Measurements from ENCODE around the gene PCLO. TPM values are rescaled to one million over a fixed set of nuclear protein-coding genes. Genes with fewer than 3 reads are reported as not detected.

The PCLO gene
- total RNA-seq, 1 donor from 2014 or later = 10.8 TPM

GRCh38 chr7:83153419-83153818 is 9.3 kb downstream of the PCLO start:
- H3K36me3 ChIP-seq = peaks cover 0 to 4% of the 10 kb centered on the region in 2 donors
- H3K4me3 ChIP-seq = no peak overlapping the region
- intact Hi-C loops (cut with DNase I) = no loop called here
- peaks cover 6% of the 10 kb centered on the region for H3K4me1 ChIP-seq
- DNase-seq (ENCODE audit: extremely low spot score in 2 of 2) = no peak
- no peaks in the 10 kb centered on the region for H3K27me3 ChIP-seq
- no peaks in the 10 kb centered on the region for H3K9me3 ChIP-seq
- no peak overlapping the region for H3K27ac ChIP-seq
- no peak for TF ChIP-seq POLR2A (IDR thresholded peaks at IDR 0.05)
- TF ChIP-seq POLR2AphosphoS5 (IDR thresholded peaks at IDR 0.05; ENCODE audit: insufficient read depth in 1 of 2, low read depth in 1 of 2) = no peak
- no peak for TF ChIP-seq CTCF (IDR thresholded peaks at IDR 0.05)

DNA sequence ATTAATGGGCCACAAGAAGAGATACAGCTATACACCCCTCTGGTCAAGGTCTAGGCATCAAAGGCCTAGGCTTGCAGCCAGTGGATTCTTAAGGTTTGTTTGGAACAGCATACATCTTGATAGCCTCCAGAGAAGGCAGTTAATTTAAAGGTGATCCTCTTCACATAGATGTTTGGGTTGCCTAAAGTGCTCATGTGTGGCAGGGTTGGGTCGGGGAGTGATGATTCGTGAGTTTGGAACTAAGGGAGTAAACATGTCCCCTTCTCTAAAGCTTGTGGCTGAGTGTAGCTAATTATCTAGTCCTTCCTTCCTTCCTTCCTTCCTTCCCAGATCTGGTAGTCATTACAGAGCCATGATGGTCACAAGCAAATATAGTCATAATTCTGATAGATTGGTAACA is 12.4 kb downstream of the PCLO start:
- intact Hi-C loops (cut with DNase I) = no loop called here
- no peak for TF ChIP-seq CTCF (IDR thresholded peaks at IDR 0.05)
- TF ChIP-seq POLR2AphosphoS5 (IDR thresholded peaks at IDR 0.05; ENCODE audit: insufficient read depth in 1 of 2, low read depth in 1 of 2) = no peak
- no peak for TF ChIP-seq POLR2A (IDR thresholded peaks at IDR 0.05)
- Histone ChIP-seq H3K27me3 (no peaks in the 10 kb centered on the region), H3K36me3 (peaks cover 0 to 4% of the 10 kb centered on the region in 2 donors), H3K4me1 (peaks cover 6% of the 10 kb centered on the region), H3K27ac (no peak overlapping the region), H3K4me3 (no peak overlapping the region), H3K9me3 (no peaks in the 10 kb centered on the region)
- DNase-seq (ENCODE audit: extremely low spot score in 2 of 2) = no peak

DNA sequence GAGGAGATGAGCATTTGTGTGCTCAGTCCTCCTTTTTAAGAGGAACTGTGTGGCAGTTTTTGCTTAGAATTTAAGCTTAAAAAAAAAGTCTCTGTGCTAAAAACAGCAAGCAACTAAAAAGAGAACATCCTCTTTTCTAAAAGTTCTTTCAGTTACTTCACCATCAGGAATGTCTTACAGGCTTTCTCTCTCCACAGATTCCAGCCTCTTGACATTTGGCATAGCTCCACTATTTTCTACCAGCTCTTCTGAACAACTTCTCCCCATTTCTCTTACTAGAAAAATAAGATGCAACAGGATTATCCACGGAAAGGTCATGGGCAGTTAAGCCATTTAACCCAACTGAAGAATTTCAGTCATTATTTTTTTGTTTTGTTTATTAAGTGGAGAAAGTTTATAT is 13.2 kb downstream of the PCLO start:
- DNase-seq (ENCODE audit: extremely low spot score in 2 of 2) = no peak
- Histone ChIP-seq H3K36me3 (peaks cover 0 to 4% of the 10 kb centered on the region in 2 donors), H3K27ac (no peak overlapping the region), H3K4me1 (peaks cover 6% of the 10 kb centered on the region), H3K9me3 (no peaks in the 10 kb centered on the region), H3K27me3 (no peaks in the 10 kb centered on the region), H3K4me3 (no peak overlapping the region)
- intact Hi-C loops (cut with DNase I) = no loop called here
- TF ChIP-seq POLR2AphosphoS5 (IDR thresholded peaks at IDR 0.05; ENCODE audit: insufficient read depth in 1 of 2, low read depth in 1 of 2) = no peak
- no peak for TF ChIP-seq CTCF (IDR thresholded peaks at IDR 0.05)

- DNase-seq (ENCODE audit: extremely low spot score in 2 of 2) = no peak
- Histone ChIP-seq H3K27me3 (no peaks in the 10 kb centered on the region), H3K4me3 (no peak overlapping the region), H3K4me1 (peaks cover 6% of the 10 kb centered on the region), H3K36me3 (peaks cover 0 to 4% of the 10 kb centered on the region in 2 donors), H3K9me3 (no peaks in the 10 kb centered on the region), H3K27ac (no peak overlapping the region)
- TF ChIP-seq POLR2A (IDR thresholded peaks at IDR 0.05) = no peak
- TF ChIP-seq POLR2AphosphoS5 (IDR thresholded peaks at IDR 0.05; ENCODE audit: insufficient read depth in 1 of 2, low read depth in 1 of 2) = no peak
- no peak for TF ChIP-seq CTCF (IDR thresholded peaks at IDR 0.05)
- intact Hi-C loops (cut with DNase I) = no loop called here
Measured at GRCh38 chr7:83148776-83149175, 13.9 kb downstream of the PCLO start.

- no peaks in the 10 kb centered on the region for H3K36me3 ChIP-seq
- H3K27ac ChIP-seq = no peak overlapping the region
- H3K9me3 ChIP-seq = no peaks in the 10 kb centered on the region
- no peak overlapping the region for H3K4me3 ChIP-seq
- H3K27me3 ChIP-seq = no peaks in the 10 kb centered on the region
- TF ChIP-seq CTCF (IDR thresholded peaks at IDR 0.05) (no peak), POLR2A (IDR thresholded peaks at IDR 0.05) (no peak), POLR2AphosphoS5 (IDR thresholded peaks at IDR 0.05; ENCODE audit: insufficient read depth in 1 of 2, low read depth in 1 of 2) (no peak)
- intact Hi-C loops (cut with DNase I) = no loop called here
- no peak for DNase-seq (ENCODE audit: extremely low spot score in 2 of 2)
- no peaks in the 10 kb centered on the region for H3K4me1 ChIP-seq
Measured at GRCh38 chr7:83143107-83143506, 19.6 kb downstream of the PCLO start.

Data from vagina (tissue), 2 donors.